Femur (tissue), 1 donor: ENCODE data around the gene RARG.

Source experiments
- DNase-seq: peaks from one replicate; pipeline ENCODE4 v3.0.0-alpha.2; 2017

The RARG gene

GRCh38 chr12:53231921-53232645 lies at the start of gene RARG:
Gene RARG (minus strand): TSS chr12:53232209. CDS start chr12:53227545, 4,664 bp downstream.
- DNase-seq, result peak; percentile 83

- DNase-seq, result no peak
Observed at GRCh38 chr12:53279888-53280498, 48.0 kb upstream of the RARG start.

GRCh38 chr12:53279283-53279869 lies 47.4 kb upstream of the RARG start:
- DNase-seq, result no peak

GRCh38 chr12:53277981-53278380 lies 46.0 kb upstream of the RARG start:
- no peak for DNase-seq

- DNase-seq, result no peak
Observed at GRCh38 chr12:53276511-53276910, 44.5 kb upstream of the RARG start.

GRCh38 chr12:53274445-53274844 lies 42.4 kb upstream of the RARG start:
- no peak for DNase-seq

- DNase-seq, result no peak
Observed at GRCh38 chr12:53268630-53269562, 36.9 kb upstream of the RARG start.

GRCh38 chr12:53267999-53268629 lies 36.1 kb upstream of the RARG start, which contains the start of gene ESPL1:
Gene ESPL1 (plus strand): TSS chr12:53268299. CDS start chr12:53268767, 468 bp downstream.
- peak; percentile 89 for DNase-seq

GRCh38 chr12:53267306-53267998 lies 35.4 kb upstream of the RARG start:
- no peak for DNase-seq

GRCh38 chr12:53265783-53266182 lies 33.8 kb upstream of the RARG start:
- DNase-seq, result no peak

- DNase-seq, result no peak
Observed at GRCh38 chr12:53259891-53260290, 27.9 kb upstream of the RARG start.

- DNase-seq, result no peak
Observed at GRCh38 chr12:53258541-53259539, 26.8 kb upstream of the RARG start.

- no peak for DNase-seq
Observed at GRCh38 chr12:53255996-53256395, 24.0 kb upstream of the RARG start.

- DNase-seq, result no peak
Observed at GRCh38 chr12:53254816-53255545, 23.0 kb upstream of the RARG start.

- no peak for DNase-seq
Observed at GRCh38 chr12:53253298-53253697, 21.3 kb upstream of the RARG start.

GRCh38 chr12:53252349-53252916 lies 20.4 kb upstream of the RARG start:
- DNase-seq, result no peak

- DNase-seq, result peak; percentile 94
Observed at GRCh38 chr12:53251477-53252348, 19.7 kb upstream of the RARG start.

- no peak for DNase-seq
Observed at GRCh38 chr12:53245286-53245685, 13.3 kb upstream of the RARG start.
